ENCODE results near the gene MAP2K6. TPM values are rescaled to one million over a fixed set of nuclear protein-coding genes. Genes with fewer than 3 reads are reported as not detected.

MAP2K6 gene
- total RNA-seq, 4 donors from 2014 or later, result 12.1 to 20.5 (median 17.2) TPM

GRCh38 chr17:69417545-69418483 is 3.3 kb downstream of the MAP2K6 start:
- Histone ChIP-seq H3K4me3 (peak overlapping the region in 1 of 4 donors; percentile 4), H3K27ac (no peak overlapping the region)
- TF ChIP-seq CTCF (IDR thresholded peaks at IDR 0.05) (no peak), POLR2A (IDR thresholded peaks at IDR 0.05) (no peak)

GRCh38 chr17:69418535-69418934 is 4.0 kb downstream of the MAP2K6 start:
- Histone ChIP-seq H3K9me3 (no peaks in the 10 kb centered on the region), H3K27me3 (no peaks in the 10 kb centered on the region), H3K4me1 (peaks cover 0 to 31% (median 3%) of the 10 kb centered on the region in 4 donors), H3K36me3 (no peaks in the 10 kb centered on the region), H3K27ac (no peak overlapping the region), H3K4me3 (no peak overlapping the region)
- no peak for DNase-seq
- TF ChIP-seq CTCF (IDR thresholded peaks at IDR 0.05), result no peak
- no peak for TF ChIP-seq POLR2A (IDR thresholded peaks at IDR 0.05)

More at GRCh38 chr17:69417545-69418483, 3.3 kb downstream of the MAP2K6 start:
- no peaks in the 10 kb centered on the region for H3K9me3 ChIP-seq
- DNase-seq, result no peak
- peaks cover 0 to 31% (median 3%) of the 10 kb centered on the region in 4 donors for H3K4me1 ChIP-seq
- no peaks in the 10 kb centered on the region for H3K27me3 ChIP-seq
- H3K36me3 ChIP-seq, result no peaks in the 10 kb centered on the region

- DNase-seq, result no peak
- no peaks in the 10 kb centered on the region for H3K27me3 ChIP-seq
- H3K4me3 ChIP-seq, result no peak overlapping the region
- no peaks in the 10 kb centered on the region for H3K9me3 ChIP-seq
- no peak overlapping the region for H3K27ac ChIP-seq
- TF ChIP-seq POLR2A (IDR thresholded peaks at IDR 0.05) (no peak), CTCF (IDR thresholded peaks at IDR 0.05) (no peak)
- H3K36me3 ChIP-seq, result no peaks in the 10 kb centered on the region
- peaks cover 0 to 21% (median 5%) of the 10 kb centered on the region in 4 donors for H3K4me1 ChIP-seq
These were observed 9.0 kb downstream of the MAP2K6 start for GRCh38 chr17:69423450-69423849.

- no peak for DNase-seq
- TF ChIP-seq CTCF (IDR thresholded peaks at IDR 0.05) (no peak), POLR2A (IDR thresholded peaks at IDR 0.05) (no peak)
- no peaks in the 10 kb centered on the region for H3K36me3 ChIP-seq
- H3K9me3 ChIP-seq, result no peaks in the 10 kb centered on the region
- H3K27me3 ChIP-seq, result no peaks in the 10 kb centered on the region
- no peak overlapping the region for H3K27ac ChIP-seq
- no peak overlapping the region for H3K4me3 ChIP-seq
- peaks cover 0 to 21% (median 5%) of the 10 kb centered on the region in 4 donors for H3K4me1 ChIP-seq
These were observed 10.0 kb downstream of the MAP2K6 start for GRCh38 chr17:69424287-69425041.

GRCh38 chr17:69425978-69426377 is 11.5 kb downstream of the MAP2K6 start:
- Histone ChIP-seq H3K36me3 (no peaks in the 10 kb centered on the region), H3K9me3 (no peaks in the 10 kb centered on the region), H3K27ac (peak overlapping the region in 1 of 4 donors; percentile 39), H3K4me3 (no peak overlapping the region), H3K27me3 (no peaks in the 10 kb centered on the region), H3K4me1 (peaks cover 0 to 21% (median 5%) of the 10 kb centered on the region in 4 donors)
- TF ChIP-seq POLR2A (IDR thresholded peaks at IDR 0.05), result no peak
- TF ChIP-seq CTCF (IDR thresholded peaks at IDR 0.05), result no peak
- DNase-seq, result no peak

Data from Peyer's patch (tissue), 4 donors.